H1 (cell line): Measurements from ENCODE around the gene NEB. TPM values are rescaled to one million over a fixed set of nuclear protein-coding genes. Genes with fewer than 3 reads are reported as not detected.

ENCODE experiments used
- CTCF ChIA-PET: fragments of 300-600 bp; sonication (Branson Sonifier 250); formaldehyde crosslinking; loops from one replicate; lab custom pipeline; 2021; ENCODE audit not compliant: partially characterized antibody; lab: Charles Lee
- POLR2A ChIA-PET: fragments of 300-600 bp; sonication (Branson Sonifier 250); formaldehyde crosslinking; loops from one replicate; lab custom pipeline; 2021; ENCODE audit warnings: inconsistent platforms; ENCODE audit not compliant: partially characterized antibody; lab: Charles Lee
- DNase-seq, 2 experiments: peaks; one replicate each; pipeline versions ENCODE4 v3.0.0 to v3.0.0-alpha.2; 2010 to 2022; ENCODE audit warnings: low spot score in 2 of 2, low read depth in 1 of 2, mixed read lengths in 1 of 2
- FAIRE-seq: peaks from 2 replicates; lab custom pipeline; 2011; peaks lifted over from hg19 to GRCh38; lab: Jason Lieb, UNC
- H2AFZ ChIP-seq: 2 replicates; pipeline ENCODE4 v1.8.1; 2012; ENCODE audit warnings: low read length, inconsistent platforms
- H2AK5ac ChIP-seq: 2 replicates; pipeline ENCODE4 v1.6.1; 2013; ENCODE audit warnings: low read depth, low read length
- H2BK120ac ChIP-seq: replicated peaks from 2 replicates; pipeline ENCODE3; 2013; ENCODE audit warnings: low read depth, low read length, inconsistent platforms
- H2BK12ac ChIP-seq: 2 replicates; pipeline ENCODE4 v1.6.1; 2013; ENCODE audit warnings: low read depth, low read length
- H2BK15ac ChIP-seq: 2 replicates; pipeline ENCODE4 v1.6.1; 2013; ENCODE audit warnings: low read length
- H2BK20ac ChIP-seq: 2 replicates; pipeline ENCODE4 v1.6.1; 2013; ENCODE audit warnings: low read length
- H2BK5ac ChIP-seq: 2 replicates; pipeline ENCODE4 v1.6.1; 2013; ENCODE audit warnings: low read depth, low read length
- H3K14ac ChIP-seq: 2 replicates; pipeline ENCODE4 v1.6.1; 2013; ENCODE audit warnings: inconsistent platforms; ENCODE audit not compliant: insufficient read length
- H3K18ac ChIP-seq: 2 replicates; pipeline ENCODE4 v1.6.1; 2013; ENCODE audit warnings: low read length; ENCODE audit errors: extremely low read depth
- H3K23ac ChIP-seq: 2 replicates; pipeline ENCODE4 v1.6.1; 2013; ENCODE audit warnings: inconsistent platforms; ENCODE audit not compliant: insufficient read length
- H3K23me2 ChIP-seq: 2 replicates; pipeline ENCODE4 v1.6.1; 2013; ENCODE audit warnings: low read depth, low read length
- H3K27ac ChIP-seq: 2 replicates; pipeline ENCODE4 v1.6.1; 2011; ENCODE audit warnings: low read depth, low read length, inconsistent platforms
- H3K27me3 ChIP-seq, 4 experiments: replicated peaks in 1 of 4; 1 replicate in 1 of 4; 2 replicates in 3 of 4; pipeline versions ENCODE4 v1.6.1 to v1.8.1; 2011 to 2013; ENCODE audit warnings: low read length in 3 of 4, mild to moderate bottlenecking in 3 of 4, inconsistent platforms in 2 of 4, mixed read lengths in 2 of 4, moderate library complexity in 1 of 4; ENCODE audit not compliant: control insufficient read depth in 3 of 4, insufficient read depth in 3 of 4; ENCODE audit errors: extremely low read depth in 1 of 4
- H3K36me3 ChIP-seq, 4 experiments: 2 replicates each; pipeline versions ENCODE4 v1.6.1 to v1.8.1; 2011 to 2013; ENCODE audit warnings: mild to moderate bottlenecking in 4 of 4, low read length in 3 of 4, moderate library complexity in 2 of 4, control low read depth in 1 of 4, inconsistent platforms in 1 of 4; ENCODE audit not compliant: insufficient read depth in 4 of 4, control insufficient read depth in 2 of 4
- H3K4ac ChIP-seq: replicated peaks from 2 replicates; pipeline ENCODE3; 2013; ENCODE audit warnings: low read length, low read depth, mixed read lengths, inconsistent platforms; ENCODE audit not compliant: insufficient read length
- H3K4me1 ChIP-seq, 4 experiments: replicated peaks in 1 of 4; 1 replicate in 1 of 4; 2 replicates in 3 of 4; pipeline versions ENCODE4 v1.6.1 to v1.8.1; 2011 to 2013; ENCODE audit warnings: low read length in 3 of 4, inconsistent platforms in 2 of 4, mixed read lengths in 1 of 4; ENCODE audit not compliant: insufficient read depth in 4 of 4, control insufficient read depth in 3 of 4
- H3K4me2 ChIP-seq, 2 experiments: 2 replicates each; pipeline versions ENCODE4 v1.6.1 to v1.8.1; 2011 to 2013; ENCODE audit warnings: low read depth in 2 of 2, low read length in 2 of 2, control low read depth in 1 of 2, inconsistent platforms in 1 of 2, mild to moderate bottlenecking in 1 of 2; ENCODE audit not compliant: insufficient read depth in 1 of 2
- H3K4me3 ChIP-seq, 4 experiments: fragments of 200-600, 300-600 bp in 1 of 4; sonication (generic), shearing (Covaris generic), sonication (Bioruptor Twin) in 1 of 4; 2 replicates each; pipeline versions ENCODE4 v1.5.1 to v1.8.1; 2011 to 2016; ENCODE audit warnings: low read length in 4 of 4, low read depth in 3 of 4, control low read depth in 2 of 4, inconsistent platforms in 2 of 4, mild to moderate bottlenecking in 2 of 4, mixed read lengths in 1 of 4, moderate library complexity in 1 of 4; ENCODE audit not compliant: insufficient read depth in 2 of 4; ENCODE audit errors: extremely low read depth in 1 of 4
- H3K56ac ChIP-seq: replicated peaks from 2 replicates; pipeline ENCODE3; 2013; ENCODE audit warnings: low read depth, mild to moderate bottlenecking, mixed read lengths, low read length, inconsistent platforms; ENCODE audit not compliant: insufficient read length
- H3K79me1 ChIP-seq: 2 replicates; pipeline ENCODE4 v1.6.1; 2013; ENCODE audit warnings: low read depth, low read length, control low read depth
- H3K79me2 ChIP-seq, 2 experiments: 2 replicates each; pipeline versions ENCODE4 v1.6.1 to v1.8.1; 2012 to 2013; ENCODE audit warnings: low read length in 2 of 2, mild to moderate bottlenecking in 2 of 2, inconsistent platforms in 1 of 2; ENCODE audit not compliant: insufficient read depth in 2 of 2, control insufficient read depth in 1 of 2
- H3K9ac ChIP-seq, 4 experiments: replicated peaks in 1 of 4; 1 replicate in 1 of 4; 2 replicates in 3 of 4; pipeline versions ENCODE4 v1.6.1 to v1.8.1; 2011 to 2013; ENCODE audit warnings: low read depth in 3 of 4, low read length in 3 of 4, control low read depth in 2 of 4, mild to moderate bottlenecking in 2 of 4, moderate library complexity in 2 of 4, inconsistent platforms in 1 of 4; ENCODE audit errors: extremely low read depth in 1 of 4
- H3K9me3 ChIP-seq, 2 experiments: 2 replicates each; pipeline versions ENCODE4 v1.6.1 to v1.8.1; 2012 to 2013; ENCODE audit warnings: mild to moderate bottlenecking in 2 of 2, moderate library complexity in 2 of 2, control low read depth in 1 of 2, inconsistent platforms in 1 of 2, low read depth in 1 of 2, low read length in 1 of 2, mixed read lengths in 1 of 2; ENCODE audit not compliant: insufficient read depth in 2 of 2
- H4K20me1 ChIP-seq, 2 experiments: replicated peaks in 1 of 2; 2 replicates each; pipeline versions ENCODE3 to v1.8.1; 2011 to 2013; ENCODE audit warnings: inconsistent platforms in 2 of 2, low read length in 2 of 2, mild to moderate bottlenecking in 1 of 2; ENCODE audit not compliant: insufficient read depth in 2 of 2, control insufficient read depth in 1 of 2
- H4K5ac ChIP-seq: 2 replicates; pipeline ENCODE4 v1.6.1; 2013; ENCODE audit warnings: low read length, low read depth, mixed read lengths, inconsistent platforms; ENCODE audit not compliant: insufficient read length
- H4K8ac ChIP-seq: 2 replicates; pipeline ENCODE4 v1.8.0; 2013; ENCODE audit warnings: mild to moderate bottlenecking, moderate library complexity, low read length, inconsistent platforms; ENCODE audit not compliant: insufficient read depth; ENCODE audit errors: extremely low read depth
- H4K91ac ChIP-seq: replicated peaks from 2 replicates; pipeline ENCODE3; 2013; ENCODE audit warnings: low read length, mixed read lengths, inconsistent platforms; ENCODE audit not compliant: insufficient read length
- BACH1 ChIP-seq: IDR thresholded peaks from 2 replicates; pipeline ENCODE4 v1.6.1; 2012; ENCODE audit warnings: low read length, improper control_type of control experiment
- CBX8 ChIP-seq: fragments of 300-800, 300-1000 bp; sonication (generic); IDR thresholded peaks from 2 replicates; pipeline ENCODE4 v1.7.1; 2016; ENCODE audit warnings: low read depth, low read length, borderline replicate concordance
- CHD2 ChIP-seq: IDR thresholded peaks from 2 replicates; pipeline ENCODE4 v1.6.1; 2012; ENCODE audit warnings: low read length, improper control_type of control experiment
- CTBP2 ChIP-seq: IDR thresholded peaks from 2 replicates; pipeline ENCODE4 v1.7.0; 2011; ENCODE audit warnings: borderline replicate concordance, mild to moderate bottlenecking, moderate library complexity, mixed read lengths, low read length; ENCODE audit not compliant: insufficient read depth, insufficient read length
- CTCF ChIP-seq, 3 experiments: IDR thresholded peaks; 1 replicate in 2 of 3; 2 replicates in 1 of 3; pipeline versions ENCODE4 v1.5.1 to v1.6.1; 2011; ENCODE audit warnings: low read length in 3 of 3, mild to moderate bottlenecking in 3 of 3, inconsistent platforms in 2 of 3, low read depth in 1 of 3, moderate library complexity in 1 of 3; ENCODE audit not compliant: insufficient read depth in 1 of 3; ENCODE audit errors: control extremely low read depth in 1 of 3
- KDM4A ChIP-seq: IDR thresholded peaks from one replicate; pipeline ENCODE4 v1.7.1; 2012; ENCODE audit warnings: low read depth, mild to moderate bottlenecking, moderate library complexity, low read length, inconsistent platforms; ENCODE audit not compliant: severe bottlenecking
- KDM5A ChIP-seq: fragments of 200-600 bp; IDR thresholded peaks from 2 replicates; pipeline ENCODE4 v1.7.1; 2012; ENCODE audit warnings: mild to moderate bottlenecking, low read length, inconsistent platforms, mixed read lengths
- POLR2A ChIP-seq, 2 experiments: IDR thresholded peaks; 1 replicate in 1 of 2; 2 replicates in 1 of 2; pipeline ENCODE4 v1.6.1; 2011; ENCODE audit warnings: low read depth in 2 of 2, low read length in 2 of 2, mild to moderate bottlenecking in 2 of 2; ENCODE audit errors: control extremely low read depth in 1 of 2
- POU5F1 ChIP-seq: IDR thresholded peaks from 2 replicates; pipeline ENCODE4 v1.6.1; 2011; ENCODE audit warnings: low read depth, mild to moderate bottlenecking, low read length, moderate library complexity
- RAD21 ChIP-seq, 2 experiments: IDR thresholded peaks in 1 of 2; conservative IDR thresholded peaks in 1 of 2; 2 replicates each; pipeline ENCODE4 v1.6.1; 2011; ENCODE audit warnings: low read depth in 2 of 2, low read length in 2 of 2, improper control_type of control experiment in 1 of 2, inconsistent platforms in 1 of 2, mild to moderate bottlenecking in 1 of 2, moderate library complexity in 1 of 2
- WGBS, 2 experiments: shearing (Covaris generic) in 1 of 2; methylation state at CpG; one replicate each; pipeline versions ENCODE4 v1.1.6 to v1.1.7; 2013 to 2015; ENCODE audit warnings: low lambda C conversion rate in 2 of 2, mixed read lengths in 2 of 2, inconsistent platforms in 1 of 2, low coverage in 1 of 2, missing lambda C conversion rate in 1 of 2; ENCODE audit not compliant: insufficient replicate concordance in 2 of 2, insufficient coverage in 1 of 2, insufficient read length in 1 of 2; ENCODE audit errors: extremely low coverage in 1 of 2, missing lambda C conversion rate in 1 of 2; 5-methylcytosine and 5-hydroxymethylcytosine counted together
- polyA plus RNA-seq, 7 experiments: library from polyadenylated mRNA; depleted of rRNA in 3 of 7; stranded (reverse) in 5 of 7; unstranded in 2 of 7; fragments of >200 nt in 5 of 7; fragments of 200-250 nt in 2 of 7; gene quantifications; 1 replicate in 5 of 7; 2 replicates in 1 of 7; 4 replicates in 1 of 7; pipeline versions ENCODE4 v1.2.1 to v1.2.3, GENCODE V29; 2011 to 2013; ENCODE audit warnings: missing spikeins in 2 of 7, mixed read lengths in 2 of 7
- total RNA-seq: library from RNA; stranded (reverse); fragmentation: NEBNext Ultra II Directional; extraction: Animal tissue kit (Norgen Biotek cat#: 25700); gene quantifications from 2 replicates; pipeline ENCODE4 v1.2.1, GENCODE V29; 2021

The NEB gene
- total and polyA plus RNA-seq, 2 of the 8 experiments (the other 6 are each of a cell fraction or from before 2014, with no cell fraction given), result 1.4 to 2.5 TPM

- Histone ChIP-seq H2AFZ (no peak overlapping the region), H3K18ac (no peak overlapping the region), H4K91ac (no peak overlapping the region), H3K14ac (no peak overlapping the region), H3K27me3 (no peaks in the 10 kb centered on the region), H2BK15ac (no peak overlapping the region), H4K20me1 (no peaks in the 10 kb centered on the region), H2BK12ac (no peak overlapping the region), H3K9ac (no peak overlapping the region), H2AK5ac (no peak overlapping the region), H3K56ac (no peak overlapping the region), H4K8ac (no peak overlapping the region), H3K79me2 (no peaks in the 10 kb centered on the region), H3K4me2 (no peak overlapping the region), H3K4ac (no peak overlapping the region), H3K4me1 (no peaks in the 10 kb centered on the region), H3K23ac (no peak overlapping the region), H2BK120ac (no peak overlapping the region), H3K27ac (no peak overlapping the region), H3K79me1 (no peaks in the 10 kb centered on the region), H3K36me3 (peaks cover 0 to 4% (median 0%) of the 10 kb centered on the region in 4 experiments; a peak in 1 of 8 replicates), H2BK5ac (no peak overlapping the region), H3K4me3 (no peak overlapping the region), H3K9me3 (no peaks in the 10 kb centered on the region), H3K23me2 (peaks cover 1% of the 10 kb centered on the region; the same call in 1 of the 2 replicates), H2BK20ac (no peak overlapping the region), H4K5ac (no peak overlapping the region)
- DNase-seq (no peak), FAIRE-seq (no peak)
- POLR2A ChIA-PET, result interaction anchor here (0.6 kb wide), 1 partner anchor 755 kb away, joined by 3 read pairs; no protein-coding TSS in a partner anchor
- CTCF ChIA-PET, result interaction anchor here (0.6 to 1.4 kb wide), 6 partner anchors 8 to 816 kb away, joined by 3 to 4 read pairs (median 3); no protein-coding TSS in a partner anchor
- WGBS, 2 experiments, result 88% methylated on average over 6 of the region's 6 CpGs; no CpG with 5 or more reads in 1 of the 2 experiments
- TF ChIP-seq POU5F1, result no peak
- TF ChIP-seq BACH1, result no peak
- no peak for TF ChIP-seq KDM4A
- TF ChIP-seq RAD21 (IDR thresholded peaks at IDR 0.05 in 1 of 2, conservative IDR thresholded peaks at IDR 0.05 in 1 of 2; ENCODE audit: low read depth in 2 of 2, low read length in 2 of 2), result no peak
- TF ChIP-seq KDM5A, result no peak
- no peak for TF ChIP-seq CTBP2
- no peak for TF ChIP-seq CTCF (IDR thresholded peaks at IDR 0.05; ENCODE audit: control extremely low read depth in 1 of 3, insufficient read depth in 1 of 3, low read depth in 1 of 3, low read length in 3 of 3)
- TF ChIP-seq CHD2, result no peak
- no peak for TF ChIP-seq CBX8
- no peak for TF ChIP-seq POLR2A (IDR thresholded peaks at IDR 0.05; ENCODE audit: control extremely low read depth in 1 of 2, low read depth in 2 of 2, low read length in 2 of 2)
Observed at GRCh38 chr2:151782378-151783132, 48.3 kb upstream of the NEB start.
